Measurements from ENCODE around the gene PCLO.

PCLO gene

DNA sequence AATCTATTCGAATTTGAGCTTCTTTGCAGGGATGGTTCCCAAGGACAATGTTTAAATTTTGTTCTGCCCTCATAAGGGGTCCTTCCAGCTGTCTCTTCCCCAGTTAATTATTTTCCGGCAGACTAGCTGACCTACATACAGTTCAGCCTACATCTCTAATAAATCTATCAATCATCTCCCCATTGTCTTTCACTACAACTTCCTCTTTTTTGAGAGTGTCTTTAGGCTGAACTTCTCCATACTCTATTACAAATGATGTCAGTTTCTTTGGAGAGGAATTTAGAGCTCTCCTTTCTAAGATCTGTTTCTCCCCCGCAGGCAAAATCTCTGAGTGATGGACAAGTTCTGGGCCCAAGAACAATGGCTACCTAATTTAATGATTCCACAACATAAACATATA is 122.2 kb downstream of the PCLO start:
- Histone ChIP-seq H3K9ac (ENCODE audit: low read length) (no peak overlapping the region), H2BK5ac (ENCODE audit: low read depth, low read length, poor library complexity, severe bottlenecking) (no peak overlapping the region), H2BK15ac (ENCODE audit: low read depth, poor library complexity, severe bottlenecking) (no peak overlapping the region), H3K18ac (ENCODE audit: low read depth in 1 of 2, low read length in 2 of 2) (no peak overlapping the region), H3K23ac (ENCODE audit: low read length in 2 of 2) (no peak overlapping the region), H3K27me3 (ENCODE audit: control insufficient read depth in 1 of 2, insufficient read depth in 1 of 2, low read length in 2 of 2) (no peaks in the 10 kb centered on the region), H2BK120ac (ENCODE audit: low read depth, low read length) (no peak overlapping the region), H3K4me1 (ENCODE audit: control insufficient read depth, insufficient read depth, low read depth, low read length) (no peaks in the 10 kb centered on the region), H3K27ac (ENCODE audit: low read length, poor library complexity, severe bottlenecking) (no peak overlapping the region), H3K4me3 (ENCODE audit: insufficient read depth in 1 of 2, low read depth in 1 of 2, low read length in 2 of 2) (no peak overlapping the region), H4K91ac (ENCODE audit: low read length) (no peak overlapping the region), H3K4me2 (ENCODE audit: low read length, poor library complexity, severe bottlenecking) (no peak overlapping the region), H3K4ac (ENCODE audit: low read depth in 1 of 2, low read length in 2 of 2) (no peak overlapping the region), H3K79me1 (replicated peaks; ENCODE audit: low read length, poor library complexity, severe bottlenecking) (no peaks in the 10 kb centered on the region), H4K8ac (ENCODE audit: low read length) (no peak overlapping the region), H3K9me3 (ENCODE audit: control insufficient read depth, low read length) (no peaks in the 10 kb centered on the region), H2AK5ac (ENCODE audit: low read length, severe bottlenecking) (no peak overlapping the region), H2AFZ (ENCODE audit: low read depth, low read length) (no peak overlapping the region), H2BK12ac (ENCODE audit: low read length in 2 of 2) (no peak overlapping the region), H3K14ac (ENCODE audit: low read length in 2 of 2) (no peak overlapping the region), H3K36me3 (ENCODE audit: control insufficient read depth in 1 of 2, insufficient read depth in 2 of 2, low read depth in 1 of 2, low read length in 2 of 2) (no peaks in the 10 kb centered on the region)
- DNase-seq, result no peak
- 89% methylated on average over 3 of the region's 3 CpGs for WGBS

DNA sequence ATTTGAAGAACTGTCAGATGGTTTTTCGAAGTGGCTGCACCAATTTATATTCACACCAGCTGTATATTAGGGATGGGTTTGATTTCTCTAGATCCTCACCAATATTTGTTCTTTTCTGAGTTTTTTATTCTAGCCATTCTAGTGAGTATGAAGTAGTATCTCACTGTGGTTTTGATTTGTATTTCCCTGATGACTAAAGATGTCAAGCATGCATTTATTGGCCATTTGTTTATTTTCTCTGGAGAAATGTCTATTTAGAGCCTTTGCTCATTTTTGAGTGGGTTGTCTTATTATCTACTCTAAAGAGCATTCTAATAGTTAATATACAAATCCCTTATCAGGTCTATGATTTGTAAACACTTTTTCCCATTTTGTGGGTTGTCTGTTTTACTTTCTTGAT is 123.9 kb downstream of the PCLO start:
- Histone ChIP-seq H3K79me1 (replicated peaks; ENCODE audit: low read length, poor library complexity, severe bottlenecking) (no peaks in the 10 kb centered on the region), H2BK5ac (ENCODE audit: low read depth, low read length, poor library complexity, severe bottlenecking) (no peak overlapping the region), H3K4me2 (ENCODE audit: low read length, poor library complexity, severe bottlenecking) (no peak overlapping the region), H3K9me3 (ENCODE audit: control insufficient read depth, low read length) (no peaks in the 10 kb centered on the region), H3K9ac (ENCODE audit: low read length) (no peak overlapping the region), H4K91ac (ENCODE audit: low read length) (no peak overlapping the region), H2AK5ac (ENCODE audit: low read length, severe bottlenecking) (no peak overlapping the region), H3K23ac (ENCODE audit: low read length in 2 of 2) (no peak overlapping the region), H3K4me3 (ENCODE audit: insufficient read depth in 1 of 2, low read depth in 1 of 2, low read length in 2 of 2) (no peak overlapping the region), H3K14ac (ENCODE audit: low read length in 2 of 2) (no peak overlapping the region), H3K4ac (ENCODE audit: low read depth in 1 of 2, low read length in 2 of 2) (no peak overlapping the region), H3K18ac (ENCODE audit: low read depth in 1 of 2, low read length in 2 of 2) (no peak overlapping the region), H3K27me3 (ENCODE audit: control insufficient read depth in 1 of 2, insufficient read depth in 1 of 2, low read length in 2 of 2) (no peaks in the 10 kb centered on the region), H3K36me3 (ENCODE audit: control insufficient read depth in 1 of 2, insufficient read depth in 2 of 2, low read depth in 1 of 2, low read length in 2 of 2) (no peaks in the 10 kb centered on the region), H2AFZ (ENCODE audit: low read depth, low read length) (no peak overlapping the region), H3K27ac (ENCODE audit: low read length, poor library complexity, severe bottlenecking) (no peak overlapping the region), H4K8ac (ENCODE audit: low read length) (no peak overlapping the region), H2BK15ac (ENCODE audit: low read depth, poor library complexity, severe bottlenecking) (no peak overlapping the region), H2BK12ac (ENCODE audit: low read length in 2 of 2) (no peak overlapping the region), H3K4me1 (ENCODE audit: control insufficient read depth, insufficient read depth, low read depth, low read length) (no peaks in the 10 kb centered on the region), H2BK120ac (ENCODE audit: low read depth, low read length) (no peak overlapping the region)
- DNase-seq, result peak; percentile 28
- WGBS, result 80% methylated on average over 1 of the region's 1 CpG

DNA sequence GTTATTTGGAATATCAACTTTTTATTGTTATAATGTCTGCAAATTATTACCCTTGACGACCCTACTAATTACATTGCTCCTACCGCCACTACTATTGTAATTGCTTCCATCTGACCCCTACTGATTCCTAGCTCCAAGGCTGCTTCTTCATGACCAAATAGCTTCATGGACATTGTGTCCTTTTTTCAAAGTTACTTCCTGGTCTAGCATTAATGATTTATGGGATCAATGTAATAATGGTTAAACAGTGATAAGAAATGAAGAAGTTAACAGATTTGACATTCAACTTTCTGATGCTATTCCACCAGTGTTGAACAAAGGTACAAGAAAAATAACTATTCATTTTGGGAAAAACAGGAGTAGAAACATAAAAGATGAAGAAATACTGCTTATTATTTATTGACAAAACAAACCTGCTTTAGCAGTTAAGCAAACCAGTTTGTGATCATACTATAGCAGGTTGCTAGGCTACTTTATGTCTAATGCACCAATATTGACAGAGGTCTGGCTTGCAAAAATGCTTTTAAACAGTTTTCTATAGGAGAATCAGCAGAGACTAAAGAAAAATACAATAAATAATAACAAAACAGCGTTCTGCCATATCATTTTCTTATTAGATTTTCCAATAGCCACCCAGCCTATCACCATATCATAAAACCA is 125.8 kb downstream of the PCLO start:
- Histone ChIP-seq H2BK15ac (ENCODE audit: low read depth, poor library complexity, severe bottlenecking) (no peak overlapping the region), H4K91ac (ENCODE audit: low read length) (no peak overlapping the region), H3K27ac (ENCODE audit: low read length, poor library complexity, severe bottlenecking) (no peak overlapping the region), H2AK5ac (ENCODE audit: low read length, severe bottlenecking) (no peak overlapping the region), H2AFZ (ENCODE audit: low read depth, low read length) (no peak overlapping the region), H3K9me3 (ENCODE audit: control insufficient read depth, low read length) (no peaks in the 10 kb centered on the region), H3K4me3 (ENCODE audit: insufficient read depth in 1 of 2, low read depth in 1 of 2, low read length in 2 of 2) (no peak overlapping the region), H3K79me1 (replicated peaks; ENCODE audit: low read length, poor library complexity, severe bottlenecking) (no peaks in the 10 kb centered on the region), H4K8ac (ENCODE audit: low read length) (no peak overlapping the region), H3K27me3 (ENCODE audit: control insufficient read depth in 1 of 2, insufficient read depth in 1 of 2, low read length in 2 of 2) (no peaks in the 10 kb centered on the region), H3K4ac (ENCODE audit: low read depth in 1 of 2, low read length in 2 of 2) (no peak overlapping the region), H2BK5ac (ENCODE audit: low read depth, low read length, poor library complexity, severe bottlenecking) (no peak overlapping the region), H3K4me2 (ENCODE audit: low read length, poor library complexity, severe bottlenecking) (no peak overlapping the region), H3K18ac (ENCODE audit: low read depth in 1 of 2, low read length in 2 of 2) (no peak overlapping the region), H3K9ac (ENCODE audit: low read length) (no peak overlapping the region), H3K4me1 (ENCODE audit: control insufficient read depth, insufficient read depth, low read depth, low read length) (no peaks in the 10 kb centered on the region), H3K36me3 (ENCODE audit: control insufficient read depth in 1 of 2, insufficient read depth in 2 of 2, low read depth in 1 of 2, low read length in 2 of 2) (no peaks in the 10 kb centered on the region), H3K23ac (ENCODE audit: low read length in 2 of 2) (no peak overlapping the region), H2BK120ac (ENCODE audit: low read depth, low read length) (no peak overlapping the region), H3K14ac (ENCODE audit: low read length in 2 of 2) (no peak overlapping the region), H2BK12ac (ENCODE audit: low read length in 2 of 2) (no peak overlapping the region)
- DNase-seq, result no peak
- 70% methylated on average over 2 of the region's 3 CpGs for WGBS

DNA sequence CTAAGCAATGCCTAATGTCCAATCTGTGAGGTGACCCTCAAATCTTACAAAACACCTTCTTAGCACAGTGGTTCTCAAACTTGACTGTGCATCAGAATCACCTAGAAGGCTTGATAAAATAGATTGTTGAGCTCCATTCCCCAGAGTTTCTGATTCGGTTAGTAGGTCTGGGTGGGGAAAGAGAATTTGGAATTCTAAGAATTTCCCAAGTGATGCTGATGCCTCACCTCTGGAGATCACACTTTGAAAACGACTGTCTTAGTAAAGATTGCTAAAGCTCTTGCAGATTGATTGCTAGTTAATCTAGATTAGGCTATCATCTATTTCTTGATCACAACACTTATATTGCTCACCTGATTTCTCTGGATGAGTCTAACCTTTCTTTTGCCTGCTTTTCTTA is 126.6 kb downstream of the PCLO start:
- Histone ChIP-seq H3K27ac (ENCODE audit: low read length, poor library complexity, severe bottlenecking) (no peak overlapping the region), H3K9ac (ENCODE audit: low read length) (no peak overlapping the region), H2BK120ac (ENCODE audit: low read depth, low read length) (no peak overlapping the region), H2AFZ (ENCODE audit: low read depth, low read length) (no peak overlapping the region), H3K4me2 (ENCODE audit: low read length, poor library complexity, severe bottlenecking) (no peak overlapping the region), H3K36me3 (ENCODE audit: control insufficient read depth in 1 of 2, insufficient read depth in 2 of 2, low read depth in 1 of 2, low read length in 2 of 2) (no peaks in the 10 kb centered on the region), H3K23ac (ENCODE audit: low read length in 2 of 2) (no peak overlapping the region), H2BK5ac (ENCODE audit: low read depth, low read length, poor library complexity, severe bottlenecking) (no peak overlapping the region), H3K4me3 (ENCODE audit: insufficient read depth in 1 of 2, low read depth in 1 of 2, low read length in 2 of 2) (no peak overlapping the region), H3K9me3 (ENCODE audit: control insufficient read depth, low read length) (no peaks in the 10 kb centered on the region), H2BK15ac (ENCODE audit: low read depth, poor library complexity, severe bottlenecking) (no peak overlapping the region), H4K8ac (ENCODE audit: low read length) (no peak overlapping the region), H3K14ac (ENCODE audit: low read length in 2 of 2) (no peak overlapping the region), H4K91ac (ENCODE audit: low read length) (no peak overlapping the region), H3K4me1 (ENCODE audit: control insufficient read depth, insufficient read depth, low read depth, low read length) (no peaks in the 10 kb centered on the region), H3K27me3 (ENCODE audit: control insufficient read depth in 1 of 2, insufficient read depth in 1 of 2, low read length in 2 of 2) (no peaks in the 10 kb centered on the region), H3K18ac (ENCODE audit: low read depth in 1 of 2, low read length in 2 of 2) (no peak overlapping the region), H3K4ac (ENCODE audit: low read depth in 1 of 2, low read length in 2 of 2) (no peak overlapping the region), H2BK12ac (ENCODE audit: low read length in 2 of 2) (no peak overlapping the region), H2AK5ac (ENCODE audit: low read length, severe bottlenecking) (no peak overlapping the region), H3K79me1 (replicated peaks; ENCODE audit: low read length, poor library complexity, severe bottlenecking) (no peaks in the 10 kb centered on the region)
- no peak for DNase-seq
- 13% methylated on average over 1 of the region's 2 CpGs for WGBS
